Erythroblast (primary cell): ENCODE measurements around the gene GPANK1.

Experiments
- GATA1 ChIP-seq: IDR thresholded peaks from 2 replicates; pipeline ENCODE4 v1.6.1; 2011; ENCODE audit warnings: low read depth, mild to moderate bottlenecking, control low read depth, low read length, moderate library complexity
- POLR2A ChIP-seq: IDR thresholded peaks from 2 replicates; pipeline ENCODE4 v1.6.1; 2011; ENCODE audit warnings: mild to moderate bottlenecking, low read length

- TF ChIP-seq POLR2A (no peak), GATA1 (no peak)
These were observed 19.5 kb downstream of the GPANK1 start for GRCh38 chr6:31645325-31645724.
